NCI-H748 treated with DMSO at 0.1 percent for 48 hours (cell line): ENCODE data around the gene RLN2.

Source experiments
- DNase-seq: peaks from one replicate; lab custom pipeline; 2025; lab: John Stamatoyannopoulos, UW

RLN2 gene

GRCh38 chr9:5269249-5269715, 35.2 kb downstream of the RLN2 start:
- no peak for DNase-seq

GRCh38 chr9:5265939-5266338, 38.6 kb downstream of the RLN2 start:
- DNase-seq = no peak

- DNase-seq = no peak
Measured at GRCh38 chr9:5264219-5264595, 40.3 kb downstream of the RLN2 start.

GRCh38 chr9:5263351-5264218, 40.9 kb downstream of the RLN2 start:
- no peak for DNase-seq
